ENCODE measurements around the gene PHF23. TPM values are rescaled to one million over a fixed set of nuclear protein-coding genes. Genes with fewer than 3 reads are reported as not detected.

PHF23 gene
- total RNA-seq, 1 donor from 2014 or later = 27.4 TPM

DNA sequence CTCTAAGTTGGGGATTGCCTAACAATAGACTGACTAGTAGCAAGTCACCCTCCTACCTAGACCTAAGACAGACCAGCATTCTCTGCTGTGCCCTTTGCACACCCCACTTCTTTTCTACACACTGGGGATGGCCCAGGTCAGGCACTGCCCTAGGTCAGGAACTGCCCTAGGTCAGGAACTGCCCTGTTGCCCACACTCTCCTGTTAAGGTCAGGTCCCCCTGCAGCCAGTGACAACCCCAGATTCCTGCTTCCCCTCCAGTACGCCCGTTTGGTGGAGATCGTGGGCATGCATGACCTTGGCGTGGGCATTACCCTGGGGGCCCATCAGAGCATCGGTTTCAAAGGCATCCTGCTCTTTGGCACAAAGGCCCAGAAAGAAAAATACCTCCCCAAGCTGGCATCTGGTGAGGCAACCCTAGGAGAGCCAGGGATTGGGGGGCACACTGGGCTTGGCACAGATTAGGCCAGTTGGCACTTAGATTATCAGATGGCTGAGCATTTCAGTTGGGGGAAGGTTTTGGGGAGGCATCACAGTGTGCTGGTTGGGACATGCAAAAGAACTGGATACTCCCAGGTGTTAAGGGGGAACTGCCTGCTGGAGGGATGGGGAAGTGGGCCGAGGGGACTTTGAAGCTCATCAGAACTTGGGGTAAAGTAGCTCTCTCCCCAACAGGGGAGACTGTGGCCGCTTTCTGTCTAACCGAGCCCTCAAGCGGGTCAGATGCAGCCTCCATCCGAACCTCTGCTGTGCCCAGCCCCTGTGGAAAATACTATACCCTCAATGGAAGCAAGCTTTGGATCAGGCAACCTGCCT is 17.8 kb downstream of the PHF23 start:
- FAIRE-seq (peak; percentile 13), DNase-seq (ENCODE audit: low read depth) (no peak)
- Histone ChIP-seq H3K36me3 (ENCODE audit: control insufficient read depth, insufficient read depth, low read length) (peaks cover 29% of the 10 kb centered on the region), H3K4me3 (ENCODE audit: low read depth, low read length) (no peak overlapping the region), H3K27me3 (ENCODE audit: control insufficient read depth, insufficient read depth, low read length) (no peaks in the 10 kb centered on the region)
- TF ChIP-seq CTCF (IDR thresholded peaks at IDR 0.05; ENCODE audit: insufficient read depth, low read length, severe bottlenecking) = no peak

GRCh38 chr17:7220593-7221277 is 18.5 kb downstream of the PHF23 start:
- H3K27me3 ChIP-seq (ENCODE audit: control insufficient read depth, insufficient read depth, low read length) = no peaks in the 10 kb centered on the region
- peak overlapping the region; percentile 84 for H3K4me3 ChIP-seq (ENCODE audit: low read depth, low read length)
- DNase-seq (ENCODE audit: low read depth) = peak; percentile 63
- peak; percentile 86 for TF ChIP-seq CTCF (IDR thresholded peaks at IDR 0.05; ENCODE audit: insufficient read depth, low read length, severe bottlenecking)
- peak; percentile 97 for FAIRE-seq
- H3K36me3 ChIP-seq (ENCODE audit: control insufficient read depth, insufficient read depth, low read length) = peaks cover 27% of the 10 kb centered on the region

DNA sequence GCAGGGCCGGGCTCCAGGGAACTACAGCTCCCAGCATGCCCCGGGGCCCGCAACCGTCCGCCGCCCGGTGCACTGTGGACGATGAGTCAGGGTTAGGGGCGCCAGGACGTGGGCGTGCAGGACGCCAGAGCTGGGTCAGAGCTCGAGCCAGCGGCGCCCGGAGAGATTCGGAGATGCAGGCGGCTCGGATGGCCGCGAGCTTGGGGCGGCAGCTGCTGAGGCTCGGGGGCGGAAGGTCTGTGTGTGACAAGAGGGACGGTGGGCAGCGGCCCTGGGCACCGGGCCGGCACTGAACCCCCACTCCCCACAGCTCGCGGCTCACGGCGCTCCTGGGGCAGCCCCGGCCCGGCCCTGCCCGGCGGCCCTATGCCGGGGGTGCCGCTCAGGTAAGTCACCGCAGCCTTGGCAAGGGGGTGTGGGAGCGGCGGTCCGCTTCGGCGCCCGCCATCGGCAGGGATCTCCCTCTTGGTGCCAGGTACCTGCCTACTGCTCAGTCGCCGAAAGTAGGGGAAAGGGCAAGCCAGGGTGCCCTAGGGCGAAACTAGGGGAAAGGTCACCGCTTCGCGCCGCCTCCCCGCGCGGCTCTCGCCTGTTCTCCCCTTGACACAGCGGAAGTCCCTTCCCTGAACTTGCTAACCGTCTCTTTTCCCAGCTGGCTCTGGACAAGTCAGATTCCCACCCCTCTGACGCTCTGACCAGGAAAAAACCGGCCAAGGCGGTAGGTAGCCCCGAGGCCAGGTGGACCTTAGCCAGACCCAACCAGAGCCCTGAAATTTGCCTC is 19.3 kb downstream of the PHF23 start, which contains the start of the genes ACADVL and DLG4:
Gene ACADVL (plus strand): TSS at position 127 of the 781 bp plus-strand sequence. CDS start 47 bp downstream, at position 174.
Gene DLG4 (minus strand): TSS at position 25 of the 781 bp plus-strand sequence.
- TF ChIP-seq CTCF (IDR thresholded peaks at IDR 0.05; ENCODE audit: insufficient read depth, low read length, severe bottlenecking) = no peak
- peaks cover 24% of the 10 kb centered on the region for H3K36me3 ChIP-seq (ENCODE audit: control insufficient read depth, insufficient read depth, low read length)
- H3K27me3 ChIP-seq (ENCODE audit: control insufficient read depth, insufficient read depth, low read length) = no peaks in the 10 kb centered on the region
- peak within 1 kb of the TSS; percentile 84 for H3K4me3 ChIP-seq (ENCODE audit: low read depth, low read length)
- FAIRE-seq (peak; percentile 40), DNase-seq (ENCODE audit: low read depth) (peak; percentile 86)

GRCh38 chr17:7219229-7219811 is 19.9 kb downstream of the PHF23 start:
- FAIRE-seq = no peak
- Histone ChIP-seq H3K27me3 (ENCODE audit: control insufficient read depth, insufficient read depth, low read length) (no peaks in the 10 kb centered on the region), H3K4me3 (ENCODE audit: low read depth, low read length) (peak overlapping the region; percentile 84)

More at GRCh38 chr17:7219229-7219811, 19.9 kb downstream of the PHF23 start:
- no peak for TF ChIP-seq CTCF (IDR thresholded peaks at IDR 0.05; ENCODE audit: insufficient read depth, low read length, severe bottlenecking)
- peaks cover 21% of the 10 kb centered on the region for H3K36me3 ChIP-seq (ENCODE audit: control insufficient read depth, insufficient read depth, low read length)
- DNase-seq (ENCODE audit: low read depth) = no peak
